ENCODE measurements around the gene HOXD8.

Gene HOXD8

DNA sequence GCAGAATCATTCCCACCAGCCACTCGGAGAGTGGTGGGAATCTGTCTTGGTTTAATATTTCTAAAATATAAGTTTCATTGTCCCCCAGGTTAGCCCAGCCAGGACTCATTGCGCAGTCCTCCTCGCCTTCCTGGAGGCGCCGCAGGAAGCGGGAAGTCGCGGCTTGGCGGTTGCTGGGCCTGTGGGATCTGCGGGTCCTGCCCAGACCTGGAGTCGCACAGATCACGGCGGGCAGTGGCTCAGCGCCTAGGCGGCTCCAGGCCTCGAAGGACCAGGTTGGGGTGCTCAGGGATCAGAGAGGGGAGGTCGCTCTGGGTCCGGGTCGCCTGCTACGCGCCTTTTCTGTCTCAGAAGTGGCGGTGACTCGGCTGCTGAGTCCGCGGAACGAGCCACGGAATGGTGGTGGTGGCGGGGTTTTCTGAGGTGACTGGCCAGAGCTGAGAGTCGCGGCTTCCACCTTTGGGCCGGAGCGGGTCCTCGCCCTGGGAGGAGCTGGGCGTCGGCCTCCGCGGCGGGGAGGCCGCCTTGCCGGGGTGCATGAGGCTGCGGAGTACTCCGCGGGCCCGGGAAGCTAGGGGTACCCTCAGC, 30.3 kb downstream of the HOXD8 start:
- no peak for DNase-seq (ENCODE audit: extremely low spot score)
- POLR2A ChIA-PET: interaction anchor here (1.4 kb wide), 1 partner anchor 9 kb away, joined by 3 read pairs; no protein-coding TSS in a partner anchor
- CTCF ChIA-PET: interaction anchor here (0.6 kb wide), 1 partner anchor 10 kb away, joined by 3 read pairs; no protein-coding TSS in a partner anchor

DNA sequence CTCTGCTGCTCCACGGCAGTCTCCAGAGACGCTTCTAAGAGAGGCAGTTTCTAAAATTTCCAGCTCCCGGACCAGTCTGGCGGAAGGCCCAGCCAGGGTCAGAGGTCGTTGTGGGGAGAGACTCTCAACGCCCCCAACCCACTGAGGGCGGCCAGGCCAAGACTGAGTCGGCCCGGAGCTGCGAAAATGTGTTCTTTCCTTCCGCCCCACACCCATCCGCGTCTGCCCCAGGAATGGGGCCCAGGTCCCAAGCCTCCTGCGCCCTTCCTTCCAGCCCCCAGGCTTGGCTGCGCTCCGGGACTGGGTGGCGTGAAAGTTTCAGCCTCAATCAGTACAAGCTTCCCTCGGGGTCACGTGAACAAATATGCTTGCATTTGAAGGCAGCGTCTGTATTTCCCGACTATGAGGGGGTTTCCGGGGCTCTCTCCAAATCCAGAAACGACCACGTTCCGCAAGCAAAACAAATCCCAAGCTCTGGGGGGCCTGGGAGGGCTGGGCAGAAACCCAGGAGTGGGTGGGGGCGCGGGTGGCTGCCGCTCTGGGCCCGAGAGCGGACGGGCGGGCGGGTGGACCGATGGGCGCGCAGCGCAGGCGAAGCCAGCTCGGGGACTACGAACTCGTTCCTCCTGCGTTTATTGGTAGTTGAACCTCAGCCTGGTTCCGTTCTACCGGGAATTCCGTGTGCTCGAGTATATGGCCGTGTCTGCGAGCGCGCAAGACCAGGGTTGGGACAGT, 30.9 kb downstream of the HOXD8 start:
- TF ChIP-seq FOXM1 (IDR thresholded peaks at IDR 0.05; ENCODE audit: borderline replicate concordance) (no peak), FOXA1 (IDR thresholded peaks at IDR 0.05) (no peak), SP1 (IDR thresholded peaks at IDR 0.05) (no peak), ARNT (IDR thresholded peaks at IDR 0.05) (no peak), BHLHE40 (IDR thresholded peaks at IDR 0.05; ENCODE audit: borderline replicate concordance) (no peak), SUZ12 (IDR thresholded peaks at IDR 0.05) (no peak), LEF1 (IDR thresholded peaks at IDR 0.05; ENCODE audit: borderline replicate concordance) (no peak), NFRKB (IDR thresholded peaks at IDR 0.05) (no peak)
- TF ChIP-seq, protein P1, sequence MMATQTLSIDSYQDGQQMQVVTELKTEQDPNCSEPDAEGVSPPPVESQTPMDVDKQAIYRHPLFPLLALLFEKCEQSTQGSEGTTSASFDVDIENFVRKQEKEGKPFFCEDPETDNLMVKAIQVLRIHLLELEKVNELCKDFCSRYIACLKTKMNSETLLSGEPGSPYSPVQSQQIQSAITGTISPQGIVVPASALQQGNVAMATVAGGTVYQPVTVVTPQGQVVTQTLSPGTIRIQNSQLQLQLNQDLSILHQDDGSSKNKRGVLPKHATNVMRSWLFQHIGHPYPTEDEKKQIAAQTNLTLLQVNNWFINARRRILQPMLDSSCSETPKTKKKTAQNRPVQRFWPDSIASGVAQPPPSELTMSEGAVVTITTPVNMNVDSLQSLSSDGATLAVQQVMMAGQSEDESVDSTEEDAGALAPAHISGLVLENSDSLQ (IDR thresholded peaks at IDR 0.05): no peak
- ChIA-PET POLR2A (interaction anchor here (1.4 kb wide), 1 partner anchor 9 kb away, joined by 3 read pairs; no protein-coding TSS in a partner anchor), CTCF (interaction anchor here (0.6 kb wide), 1 partner anchor 10 kb away, joined by 3 read pairs; no protein-coding TSS in a partner anchor)

More for the DNA sequence above, 30.3 kb downstream of the HOXD8 start:
- TF ChIP-seq L3MBTL2 (conservative IDR thresholded peaks at IDR 0.05) (no peak), BHLHE40 (IDR thresholded peaks at IDR 0.05; ENCODE audit: borderline replicate concordance) (no peak), ARNT (IDR thresholded peaks at IDR 0.05) (no peak), FOXK2 (IDR thresholded peaks at IDR 0.05) (no peak), SUZ12 (IDR thresholded peaks at IDR 0.05) (no peak), FOXM1 (IDR thresholded peaks at IDR 0.05; ENCODE audit: borderline replicate concordance) (no peak), HDGF (IDR thresholded peaks at IDR 0.05; ENCODE audit: borderline replicate concordance) (no peak), FOXA1 (IDR thresholded peaks at IDR 0.05) (no peak), TARDBP (IDR thresholded peaks at IDR 0.05) (no peak), ZNF384 (IDR thresholded peaks at IDR 0.05) (no peak), ELF4 (IDR thresholded peaks at IDR 0.05) (no peak), SP1 (IDR thresholded peaks at IDR 0.05) (no peak), NFRKB (IDR thresholded peaks at IDR 0.05) (no peak), CTBP1 (IDR thresholded peaks at IDR 0.05; ENCODE audit: borderline replicate concordance) (no peak), LEF1 (IDR thresholded peaks at IDR 0.05; ENCODE audit: borderline replicate concordance) (no peak)
- TF ChIP-seq, protein P1 (IDR thresholded peaks at IDR 0.05): no peak

DNA sequence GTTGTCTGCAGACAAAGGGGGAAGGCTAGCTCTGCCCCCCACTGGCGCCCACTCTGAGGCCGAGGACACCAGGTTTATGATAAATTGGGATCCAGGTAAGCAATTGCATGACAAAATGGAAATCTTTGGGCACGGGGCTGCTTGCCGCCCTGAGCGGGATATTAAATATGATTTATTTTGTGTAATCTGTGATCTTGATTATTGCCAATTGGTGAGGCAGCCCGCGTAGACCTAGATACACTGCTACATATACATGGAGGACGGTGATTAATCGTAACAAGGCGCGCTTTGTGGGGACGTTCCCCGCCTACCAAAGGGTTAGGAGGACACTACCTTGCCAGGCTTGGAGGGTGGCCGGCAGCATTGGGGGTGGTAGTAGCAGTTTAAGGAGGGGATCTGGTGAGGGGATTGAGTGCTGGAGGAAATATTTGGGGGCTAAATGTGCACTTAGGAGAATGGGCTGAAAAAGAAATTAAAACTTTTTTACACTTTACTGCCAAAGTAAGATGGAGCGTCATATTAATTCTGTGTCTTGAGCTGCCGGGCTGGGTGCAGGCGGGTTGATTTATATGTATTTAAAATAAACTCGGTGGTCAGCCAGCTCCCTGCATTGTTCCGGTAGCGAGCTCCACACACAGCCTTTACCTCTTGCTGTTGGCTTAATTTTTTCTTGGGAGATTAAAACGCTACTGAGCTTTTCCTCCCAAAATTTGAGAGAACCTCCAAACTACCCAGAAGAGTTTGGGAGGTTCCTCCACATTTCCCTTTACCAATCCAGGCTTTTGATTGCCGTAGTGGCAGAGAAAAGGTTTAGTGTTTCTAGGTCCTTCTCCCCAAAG, 31.7 kb downstream of the HOXD8 start:
- ChIA-PET CTCF (interaction anchor here (1.4 kb wide), 1 partner anchor 12 kb away, joined by 3 read pairs; no protein-coding TSS in a partner anchor), POLR2A (interaction anchor here (1.4 kb wide), 1 partner anchor 8 kb away, joined by 3 read pairs; no protein-coding TSS in a partner anchor)
- no peak for DNase-seq (ENCODE audit: extremely low spot score)
- no peak for TF ChIP-seq FOXK2 (IDR thresholded peaks at IDR 0.05)
- TF ChIP-seq SUZ12 (IDR thresholded peaks at IDR 0.05): no peak
- TF ChIP-seq CTBP1 (IDR thresholded peaks at IDR 0.05; ENCODE audit: borderline replicate concordance): no peak
- TF ChIP-seq FOXA1 (IDR thresholded peaks at IDR 0.05): no peak
- TF ChIP-seq LEF1 (IDR thresholded peaks at IDR 0.05; ENCODE audit: borderline replicate concordance): no peak
- TF ChIP-seq HDGF (IDR thresholded peaks at IDR 0.05; ENCODE audit: borderline replicate concordance): no peak
- no peak for TF ChIP-seq TARDBP (IDR thresholded peaks at IDR 0.05)
- no peak for TF ChIP-seq BHLHE40 (IDR thresholded peaks at IDR 0.05; ENCODE audit: borderline replicate concordance)
- TF ChIP-seq ARNT (IDR thresholded peaks at IDR 0.05): no peak
- TF ChIP-seq ZNF384 (IDR thresholded peaks at IDR 0.05): no peak
- no peak for TF ChIP-seq L3MBTL2 (conservative IDR thresholded peaks at IDR 0.05)
- TF ChIP-seq, protein P1 (IDR thresholded peaks at IDR 0.05): no peak
- no peak for TF ChIP-seq ELF4 (IDR thresholded peaks at IDR 0.05)
- TF ChIP-seq NFRKB (IDR thresholded peaks at IDR 0.05): no peak
- TF ChIP-seq SP1 (IDR thresholded peaks at IDR 0.05): no peak

More for the DNA sequence above, 30.9 kb downstream of the HOXD8 start:
- no peak for DNase-seq (ENCODE audit: extremely low spot score)

DNA sequence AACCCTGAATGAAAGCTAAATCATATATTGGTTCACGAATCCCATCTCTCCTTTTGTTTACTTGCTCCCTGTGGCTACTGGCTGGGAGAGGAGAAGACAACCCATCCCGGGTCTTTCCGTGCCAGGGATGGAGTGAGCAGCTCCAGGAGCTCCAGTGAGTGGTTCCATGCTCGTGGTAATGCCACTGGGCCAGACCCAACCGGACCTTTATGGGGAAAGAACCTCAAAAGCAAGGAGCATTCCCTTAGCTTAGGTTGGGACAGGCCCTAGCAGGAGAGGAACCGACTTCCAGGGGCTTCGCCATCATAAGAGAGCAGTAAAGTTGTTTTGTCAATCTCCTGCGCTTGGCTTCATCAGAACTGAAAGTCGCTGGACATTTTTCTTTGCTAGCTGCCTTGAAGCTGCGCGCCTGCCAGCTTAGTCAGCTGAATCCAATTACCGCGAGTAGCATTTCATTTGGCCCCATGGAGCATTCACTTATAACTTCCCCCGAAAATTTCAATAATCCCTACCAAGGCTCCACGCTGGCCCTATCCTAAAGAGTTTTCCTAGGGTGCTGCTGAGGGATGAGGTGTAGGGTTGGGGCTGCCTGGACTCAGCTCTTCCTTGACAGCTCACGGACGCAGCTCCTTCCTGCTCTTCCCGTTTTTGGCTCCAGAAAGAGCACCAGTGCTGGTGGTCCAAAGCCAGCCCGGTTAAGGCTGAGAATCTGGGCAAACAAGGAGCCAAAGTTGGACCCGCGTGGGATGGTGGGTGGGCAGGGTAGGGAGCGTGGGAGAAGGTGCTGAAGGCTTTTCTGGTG, 32.5 kb downstream of the HOXD8 start:
- no peak for DNase-seq (ENCODE audit: extremely low spot score)
- ChIA-PET POLR2A (no interaction called here), CTCF (interaction anchor here (1.1 to 1.4 kb wide), 3 partner anchors 11 to 492 kb away, joined by 3 to 4 read pairs (median 3); no protein-coding TSS in a partner anchor)
- TF ChIP-seq, protein P1 (IDR thresholded peaks at IDR 0.05): no peak
- TF ChIP-seq BHLHE40 (IDR thresholded peaks at IDR 0.05; ENCODE audit: borderline replicate concordance) (no peak), SP1 (IDR thresholded peaks at IDR 0.05) (no peak), HDGF (IDR thresholded peaks at IDR 0.05; ENCODE audit: borderline replicate concordance) (no peak), ZNF384 (IDR thresholded peaks at IDR 0.05) (no peak), ELF4 (IDR thresholded peaks at IDR 0.05) (no peak), TARDBP (IDR thresholded peaks at IDR 0.05) (no peak), FOXK2 (IDR thresholded peaks at IDR 0.05) (no peak), SUZ12 (IDR thresholded peaks at IDR 0.05) (no peak), CTBP1 (IDR thresholded peaks at IDR 0.05; ENCODE audit: borderline replicate concordance) (no peak), FOXA1 (IDR thresholded peaks at IDR 0.05) (no peak), FOXM1 (IDR thresholded peaks at IDR 0.05; ENCODE audit: borderline replicate concordance) (no peak), NFRKB (IDR thresholded peaks at IDR 0.05) (no peak), ARNT (IDR thresholded peaks at IDR 0.05) (no peak), LEF1 (IDR thresholded peaks at IDR 0.05; ENCODE audit: borderline replicate concordance) (no peak), L3MBTL2 (conservative IDR thresholded peaks at IDR 0.05) (no peak)
